ENCODE results near the gene EHD4. TPM values are rescaled to one million over a fixed set of nuclear protein-coding genes. Genes with fewer than 3 reads are reported as not detected.

The EHD4 gene
- total and polyA plus RNA-seq, 12 donors = 23.4 to 62.7 (median 43.2) TPM

DNA sequence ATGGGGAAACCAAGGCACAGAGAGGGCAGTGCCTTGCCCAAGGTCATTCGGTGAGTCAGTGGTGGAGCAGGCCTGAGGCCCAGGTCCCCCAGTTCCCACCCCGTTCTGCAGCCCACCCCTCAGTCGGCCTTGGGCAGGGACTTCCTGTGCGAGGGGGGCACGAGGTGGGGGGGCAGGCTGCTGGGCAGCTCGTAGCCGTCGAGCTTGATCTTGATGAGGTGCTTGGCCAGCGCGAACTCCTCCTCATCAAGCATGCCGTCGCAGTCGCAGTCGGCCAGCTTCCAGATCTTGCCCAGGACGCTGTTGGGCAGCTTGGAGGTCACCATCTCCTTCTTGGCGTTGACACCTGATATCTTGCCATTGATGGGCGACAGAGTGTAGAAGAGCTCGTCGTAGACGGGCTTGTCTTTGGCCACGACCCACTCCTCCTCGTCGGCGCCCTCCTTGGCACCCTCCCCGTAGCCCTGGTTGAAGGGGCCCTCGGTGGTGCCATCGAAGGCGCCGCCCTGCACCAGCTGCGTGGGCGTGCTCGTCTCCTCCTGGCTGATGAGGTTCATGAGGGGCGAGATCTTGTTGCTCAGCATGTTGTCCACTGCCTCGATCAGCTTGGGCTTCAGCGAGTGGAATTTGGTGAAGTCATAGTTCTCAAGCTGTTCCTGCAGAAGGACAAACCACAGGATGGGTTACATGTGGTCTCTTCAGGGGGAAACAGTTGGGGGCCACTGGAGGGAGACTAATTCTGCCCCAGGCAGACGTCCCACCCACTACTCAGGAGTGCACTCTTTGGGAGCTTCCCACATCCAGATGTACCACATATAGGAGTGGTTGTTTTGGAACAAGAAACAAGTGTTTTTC lies 71.6 kb downstream of the EHD4 start:
- WGBS, 2 donors = 56 to 58% methylated on average over 36 of the region's 36 CpGs
- Histone ChIP-seq H3K4me3 (no peak overlapping the region), H3K9me3 (no peaks in the 10 kb centered on the region), H3K27ac (peak overlapping the region in 5 of 10 donors; percentile 11 to 51 (median 25)), H3K36me3 (peaks cover 0 to 87% (median 45%) of the 10 kb centered on the region in 9 donors), H3K4me1 (peaks cover 3 to 36% (median 23%) of the 10 kb centered on the region in 9 donors), H3K27me3 (no peaks in the 10 kb centered on the region)
- ATAC-seq = peak in 1 of 8 donors; percentile 13
- intact Hi-C loops (cut with DNase I) = loop anchor here in 6 of 10 donors (5.0 to 10.0 kb wide), 5 partner anchors 54 to 154 kb away; partner anchors contain the start of genes JMJD7 (in 2 of the 6), PLA2G4B (in 2 of the 6) and MAPKBP1 (in 1 of the 6)
- TF ChIP-seq, protein P1, sequence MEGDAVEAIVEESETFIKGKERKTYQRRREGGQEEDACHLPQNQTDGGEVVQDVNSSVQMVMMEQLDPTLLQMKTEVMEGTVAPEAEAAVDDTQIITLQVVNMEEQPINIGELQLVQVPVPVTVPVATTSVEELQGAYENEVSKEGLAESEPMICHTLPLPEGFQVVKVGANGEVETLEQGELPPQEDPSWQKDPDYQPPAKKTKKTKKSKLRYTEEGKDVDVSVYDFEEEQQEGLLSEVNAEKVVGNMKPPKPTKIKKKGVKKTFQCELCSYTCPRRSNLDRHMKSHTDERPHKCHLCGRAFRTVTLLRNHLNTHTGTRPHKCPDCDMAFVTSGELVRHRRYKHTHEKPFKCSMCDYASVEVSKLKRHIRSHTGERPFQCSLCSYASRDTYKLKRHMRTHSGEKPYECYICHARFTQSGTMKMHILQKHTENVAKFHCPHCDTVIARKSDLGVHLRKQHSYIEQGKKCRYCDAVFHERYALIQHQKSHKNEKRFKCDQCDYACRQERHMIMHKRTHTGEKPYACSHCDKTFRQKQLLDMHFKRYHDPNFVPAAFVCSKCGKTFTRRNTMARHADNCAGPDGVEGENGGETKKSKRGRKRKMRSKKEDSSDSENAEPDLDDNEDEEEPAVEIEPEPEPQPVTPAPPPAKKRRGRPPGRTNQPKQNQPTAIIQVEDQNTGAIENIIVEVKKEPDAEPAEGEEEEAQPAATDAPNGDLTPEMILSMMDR (IDR thresholded peaks at IDR 0.05) = no peak
- no peak for DNase-seq

DNA sequence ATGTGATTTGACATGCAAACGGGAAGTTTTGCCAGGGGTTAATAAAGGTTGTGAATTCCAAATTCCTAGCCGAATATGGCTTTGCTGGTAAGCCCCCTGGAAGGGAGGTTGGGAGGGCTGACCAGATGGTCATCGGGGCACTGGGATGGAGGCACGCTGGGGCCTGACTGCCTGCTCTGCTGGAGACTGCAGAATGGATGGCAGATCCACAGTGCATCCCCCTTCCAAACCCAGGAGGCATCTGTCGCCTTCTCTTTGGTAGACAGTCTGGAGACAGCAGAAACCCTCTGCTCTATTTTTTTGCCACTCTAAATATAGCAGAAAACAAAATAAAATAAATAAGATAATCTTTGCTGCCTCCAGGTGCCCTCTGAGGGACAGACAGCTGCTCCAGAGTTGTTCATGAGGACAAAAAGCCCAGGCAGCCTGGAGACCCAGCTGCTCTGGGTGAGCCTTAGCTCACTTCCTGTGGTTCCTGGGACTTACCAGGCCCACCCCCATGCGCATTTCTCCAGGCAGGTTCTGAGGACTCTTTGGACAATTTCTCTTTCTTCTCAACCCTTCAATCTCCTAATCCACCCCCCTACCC lies 72.4 kb downstream of the EHD4 start:
- WGBS, 2 donors = 69 to 70% methylated on average over 6 of the region's 6 CpGs
- ATAC-seq (no peak), DNase-seq (no peak)
- intact Hi-C loops (cut with DNase I) = loop anchor here in 7 of 10 donors (5.0 to 10.0 kb wide), 7 partner anchors 55 to 155 kb away; partner anchors contain the start of genes PLA2G4B (in 3 of the 7), JMJD7 (in 2 of the 7) and MAPKBP1 (in 2 of the 7)
- Histone ChIP-seq H3K27ac (peak overlapping the region in 3 of 10 donors; percentile 25 to 51 (median 28)), H3K9me3 (no peaks in the 10 kb centered on the region), H3K36me3 (peaks cover 0 to 79% (median 45%) of the 10 kb centered on the region in 9 donors), H3K4me3 (no peak overlapping the region), H3K4me1 (peaks cover 6 to 35% (median 23%) of the 10 kb centered on the region in 9 donors), H3K27me3 (no peaks in the 10 kb centered on the region)
- TF ChIP-seq, protein P1 (IDR thresholded peaks at IDR 0.05) = no peak

DNA sequence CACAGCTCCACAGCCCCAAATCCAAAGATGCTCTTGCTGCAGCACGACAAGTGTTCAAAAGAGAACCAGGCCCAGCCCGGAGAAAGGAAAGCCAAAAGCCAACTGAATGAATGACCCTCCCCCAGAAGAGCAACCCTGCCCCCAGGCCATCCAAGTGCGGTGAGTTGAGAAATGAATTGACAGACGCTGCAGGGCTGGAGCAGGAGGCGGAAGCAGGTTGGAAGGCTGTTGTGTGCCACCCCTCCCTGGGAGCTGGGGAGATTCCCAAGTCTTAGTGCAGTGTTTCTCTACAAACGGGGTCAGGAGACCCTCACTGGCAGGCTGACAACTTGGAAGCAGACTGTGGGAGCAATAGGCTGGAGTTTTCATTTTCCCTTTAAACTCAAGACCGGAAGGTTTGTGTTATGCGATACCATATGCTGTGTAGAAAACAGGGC lies 75.0 kb downstream of the EHD4 start:
- H3K27ac ChIP-seq = no peak overlapping the region
- 80 to 81% methylated on average over 8 of the region's 8 CpGs for WGBS, 2 donors
- H3K27me3 ChIP-seq = no peaks in the 10 kb centered on the region
- DNase-seq (no peak), ATAC-seq (no peak)
- peaks cover 16 to 45% (median 29%) of the 10 kb centered on the region in 9 donors for H3K4me1 ChIP-seq
- no peaks in the 10 kb centered on the region for H3K9me3 ChIP-seq
- no peak overlapping the region for H3K4me3 ChIP-seq
- intact Hi-C loops (cut with DNase I) = loop anchor here in 2 of 10 donors (5.0 to 10.0 kb wide), 2 partner anchors 60 to 123 kb away; partner anchors contain the start of genes MAPKBP1 (in 1 of the 2) and PLA2G4B (in 1 of the 2)
- TF ChIP-seq, protein P1 (IDR thresholded peaks at IDR 0.05) = no peak
- H3K36me3 ChIP-seq = peaks cover 0 to 63% (median 39%) of the 10 kb centered on the region in 9 donors

DNA sequence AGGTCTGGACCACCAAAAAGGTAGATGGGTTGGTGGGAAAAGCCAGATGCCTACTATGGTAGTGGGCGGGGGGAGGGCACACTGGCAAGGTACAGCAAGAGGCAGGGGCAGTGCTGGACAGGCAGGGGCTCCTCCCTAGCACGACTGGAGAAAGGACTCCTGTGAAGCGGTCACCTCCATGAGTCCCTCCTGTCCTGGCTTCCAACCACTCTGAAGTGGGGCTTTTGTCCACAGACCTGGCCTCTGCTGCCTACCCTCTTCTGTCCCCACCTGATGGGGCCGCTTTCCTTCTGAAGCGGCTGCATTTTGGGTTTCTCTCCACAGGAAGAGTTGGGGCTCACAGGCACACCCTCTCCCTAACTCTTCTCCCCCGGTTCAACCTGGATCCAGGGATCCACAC lies 75.8 kb downstream of the EHD4 start:
- DNase-seq = no peak
- intact Hi-C loops (cut with DNase I) = loop anchor here in 2 of 10 donors (5.0 to 10.0 kb wide), 2 partner anchors 59 to 122 kb away; partner anchors contain the start of genes MAPKBP1 (in 1 of the 2) and PLA2G4B (in 1 of the 2)
- no peaks in the 10 kb centered on the region for H3K27me3 ChIP-seq
- H3K9me3 ChIP-seq = no peaks in the 10 kb centered on the region
- H3K36me3 ChIP-seq = peaks cover 0 to 55% (median 37%) of the 10 kb centered on the region in 9 donors
- H3K4me3 ChIP-seq = no peak overlapping the region
- peak overlapping the region in 2 of 10 donors; percentile 3 to 41 for H3K27ac ChIP-seq
- 85 to 91% methylated on average over 6 of the region's 6 CpGs for WGBS, 2 donors
- TF ChIP-seq, protein P1 (IDR thresholded peaks at IDR 0.05) = no peak
- H3K4me1 ChIP-seq = peaks cover 19 to 51% (median 32%) of the 10 kb centered on the region in 9 donors
- no peak for ATAC-seq
